PC-3 (cell line): Measurements from ENCODE around the gene CERT1. TPM values are rescaled to one million over a fixed set of nuclear protein-coding genes. Genes with fewer than 3 reads are reported as not detected.
A peak's percentile ranks its signal among the peaks of the same experiment; 100 is the strongest.
"Not testable (repeated sequence)": the region's sequence is repeated elsewhere in the genome, so short reads cannot be mapped to it uniquely, and the experiment has no call there.

Experiments
- ATAC-seq: fragments of 200-7000 bp; cut with Tn5 transposase; 2 replicates; pipeline ENCODE4 v1.9.1; 2020; ENCODE audit warnings: mild to moderate bottlenecking, moderate library complexity
- BruUV-seq: library from RNA; stranded (reverse); fragments of 400-500 nt; replicated peaks from 2 replicates; lab custom pipeline; 2021; lab: Mats Ljungman, UMichigan
- CTCF ChIA-PET: fragments of 300-600 bp; sonication (Branson Sonifier 250); formaldehyde crosslinking; loops from one replicate; lab custom pipeline; 2022; ENCODE audit warnings: antibody characterized with exemption; lab: Charles Lee
- POLR2A ChIA-PET: fragments of 300-600 bp; sonication (Branson Sonifier 250); formaldehyde crosslinking; loops from one replicate; lab custom pipeline; 2022; ENCODE audit warnings: antibody characterized with exemption; ENCODE audit not compliant: unreplicated experiment; lab: Charles Lee
- DNase-seq: peaks from one replicate; pipeline ENCODE4 v3.0.0-alpha.2; 2015
- H2AFZ ChIP-seq: fragments of 300-600 bp; sonication (generic); 2 replicates; pipeline ENCODE4 v1.6.0; 2016; ENCODE audit warnings: antibody characterized with exemption, low read length
- H3F3A ChIP-seq: fragments of 300-600 bp; sonication (generic); one replicate; pipeline ENCODE4 v1.6.0; 2017; ENCODE audit warnings: antibody characterized with exemption, low read length, control low read depth, mild to moderate bottlenecking; ENCODE audit not compliant: unreplicated experiment
- H3K27ac ChIP-seq: fragments of 300-600 bp; sonication (generic); 2 replicates; pipeline ENCODE4 v1.5.1; 2016; ENCODE audit warnings: mild to moderate bottlenecking, low read length
- H3K27me3 ChIP-seq: fragments of 300-600 bp; sonication (generic); 2 replicates; pipeline ENCODE4 v1.6.1; 2016; ENCODE audit warnings: low read length, mixed read lengths
- H3K36me3 ChIP-seq: fragments of 300-600 bp; sonication (generic); 2 replicates; pipeline ENCODE4 v1.6.1; 2016; ENCODE audit warnings: low read depth, mixed run types, low read length, mixed read lengths
- H3K4me1 ChIP-seq: fragments of 300-600 bp; sonication (generic); 2 replicates; pipeline ENCODE4 v1.5.1; 2016; ENCODE audit warnings: low read length; ENCODE audit not compliant: insufficient read depth
- H3K4me2 ChIP-seq: fragments of 300-600 bp; sonication (generic); 2 replicates; pipeline ENCODE4 v1.6.0; 2016; ENCODE audit warnings: low read length
- H3K4me3 ChIP-seq: fragments of 300-600 bp; sonication (generic); 2 replicates; pipeline ENCODE4 v1.5.1; 2016; ENCODE audit warnings: mild to moderate bottlenecking, low read length, mixed read lengths
- H3K79me2 ChIP-seq: fragments of 300-600 bp; sonication (generic); 2 replicates; pipeline ENCODE4 v1.6.1; 2017; ENCODE audit warnings: low read length, mixed read lengths
- H3K9ac ChIP-seq: fragments of 300-600 bp; sonication (generic); 2 replicates; pipeline ENCODE4 v1.6.0; 2016; ENCODE audit warnings: mild to moderate bottlenecking, low read length
- H3K9me2 ChIP-seq: fragments of 300-600 bp; sonication (generic); replicated peaks from 2 replicates; pipeline ENCODE4 v1.6.1; 2016; ENCODE audit warnings: mixed run types, low read length, mixed read lengths
- H3K9me3 ChIP-seq: fragments of 300-600 bp; sonication (generic); 2 replicates; pipeline ENCODE4 v1.6.1; 2016; ENCODE audit warnings: low read length, mixed read lengths
- H4K20me1 ChIP-seq: fragments of 300-600 bp; sonication (generic); 2 replicates; pipeline ENCODE4 v1.6.1; 2016; ENCODE audit warnings: low read length, mixed read lengths
- EZH2 ChIP-seq: fragments of 300-600 bp; sonication (generic); IDR thresholded peaks from one replicate; pipeline ENCODE4 v1.6.1; 2017; ENCODE audit warnings: antibody characterized with exemption, mild to moderate bottlenecking, low read length; ENCODE audit not compliant: unreplicated experiment
- EZH2phosphoT487 ChIP-seq: fragments of 300-600 bp; sonication (generic); IDR thresholded peaks from 2 replicates; pipeline ENCODE4 v1.6.1; 2018; ENCODE audit warnings: mild to moderate bottlenecking, antibody characterized with exemption, low read length, borderline replicate concordance
- intact Hi-C: fragments of 100-400 bp; cut with micrococcal nuclease; formaldehyde crosslinking; loops from 2 replicates; pipeline ENCODE4 v1.9.0; 2023
- total RNA-seq: library from RNA; depleted of rRNA; stranded (reverse); fragments of >200 nt; gene quantifications from 2 replicates; pipeline ENCODE4 v1.2.3, GENCODE V29; 2014
- TF ChIP-seq, protein P1 (sequence below): fragments of 300-600 bp; sonication (generic); conservative IDR thresholded peaks from 2 replicates; pipeline ENCODE4 v1.5.1; 2017; ENCODE audit warnings: antibody characterized with exemption, low read depth, mild to moderate bottlenecking, low read length

Gene CERT1
- total RNA-seq, 1 experiment from 2014 or later: 5.6 TPM

DNA sequence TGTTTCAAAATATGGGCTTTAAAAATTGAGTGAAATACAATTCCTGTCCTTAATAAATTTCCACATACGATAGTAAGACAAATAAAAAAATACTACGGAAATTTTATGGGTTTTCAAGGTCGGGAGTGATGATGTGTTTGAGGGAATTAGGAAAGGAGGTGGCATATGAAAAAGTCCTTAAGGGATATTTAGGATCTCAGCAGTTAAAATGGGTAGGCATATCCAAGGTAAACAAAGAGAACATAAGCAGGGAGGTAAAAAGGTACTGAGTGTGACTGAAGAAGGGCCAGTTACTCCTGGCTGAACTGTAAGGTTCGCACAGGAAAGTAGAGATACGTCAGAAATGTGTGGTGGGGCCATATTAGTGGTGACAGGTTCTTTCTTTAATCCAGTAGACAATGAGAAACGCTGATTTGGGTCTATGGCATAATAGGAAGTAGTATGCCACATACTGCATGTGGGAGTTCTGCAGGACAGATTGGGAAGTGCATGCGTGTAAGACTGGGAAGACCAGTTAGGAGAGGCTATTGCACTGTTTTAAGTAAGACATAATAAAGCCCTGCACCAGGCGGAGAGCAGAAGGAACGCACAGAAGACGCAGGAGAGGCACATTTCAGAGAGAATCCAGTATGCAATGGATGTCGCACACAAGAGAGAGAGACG is 175.3 kb downstream of the CERT1 start:
- ATAC-seq (peak; percentile 65), DNase-seq (peak; percentile 69)
- H3K79me2 ChIP-seq: peaks cover 40% of the 10 kb centered on the region
- TSS peak; percentile 96 for BruUV-seq
- peak overlapping the region; percentile 86 for H3K27ac ChIP-seq
- ChIA-PET CTCF (interaction anchor here (1.6 kb wide), 1 partner anchor 99 kb away, joined by 11 read pairs; the partner anchor contains the start of gene ANKRD31), POLR2A (no interaction called here)
- peak overlapping the region; percentile 92 for H3K4me2 ChIP-seq
- no peaks in the 10 kb centered on the region for H3F3A ChIP-seq
- peaks cover 27% of the 10 kb centered on the region for H3K4me1 ChIP-seq
- intact Hi-C loops: loop anchor here (1.0 to 5.0 kb wide), 5 partner anchors 15 to 345 kb away; partner anchors contain the start of genes CERT1, GCNT4 and POLK
- H3K4me3 ChIP-seq: peak overlapping the region; percentile 99
- H3K27me3 ChIP-seq: no peaks in the 10 kb centered on the region
- TF ChIP-seq EZH2phosphoT487: no peak
- TF ChIP-seq, protein P1, sequence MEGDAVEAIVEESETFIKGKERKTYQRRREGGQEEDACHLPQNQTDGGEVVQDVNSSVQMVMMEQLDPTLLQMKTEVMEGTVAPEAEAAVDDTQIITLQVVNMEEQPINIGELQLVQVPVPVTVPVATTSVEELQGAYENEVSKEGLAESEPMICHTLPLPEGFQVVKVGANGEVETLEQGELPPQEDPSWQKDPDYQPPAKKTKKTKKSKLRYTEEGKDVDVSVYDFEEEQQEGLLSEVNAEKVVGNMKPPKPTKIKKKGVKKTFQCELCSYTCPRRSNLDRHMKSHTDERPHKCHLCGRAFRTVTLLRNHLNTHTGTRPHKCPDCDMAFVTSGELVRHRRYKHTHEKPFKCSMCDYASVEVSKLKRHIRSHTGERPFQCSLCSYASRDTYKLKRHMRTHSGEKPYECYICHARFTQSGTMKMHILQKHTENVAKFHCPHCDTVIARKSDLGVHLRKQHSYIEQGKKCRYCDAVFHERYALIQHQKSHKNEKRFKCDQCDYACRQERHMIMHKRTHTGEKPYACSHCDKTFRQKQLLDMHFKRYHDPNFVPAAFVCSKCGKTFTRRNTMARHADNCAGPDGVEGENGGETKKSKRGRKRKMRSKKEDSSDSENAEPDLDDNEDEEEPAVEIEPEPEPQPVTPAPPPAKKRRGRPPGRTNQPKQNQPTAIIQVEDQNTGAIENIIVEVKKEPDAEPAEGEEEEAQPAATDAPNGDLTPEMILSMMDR: no peak; the same call in 1 of the 2 replicates
- no peak for TF ChIP-seq EZH2
- H4K20me1 ChIP-seq: peaks cover 23% of the 10 kb centered on the region
- no peaks in the 10 kb centered on the region for H3K9me3 ChIP-seq
- no peaks in the 10 kb centered on the region for H3K36me3 ChIP-seq
- peak overlapping the region; percentile 90 for H2AFZ ChIP-seq
- H3K9me2 ChIP-seq: no peaks in the 10 kb centered on the region
- H3K9ac ChIP-seq: peak overlapping the region; percentile 84

DNA sequence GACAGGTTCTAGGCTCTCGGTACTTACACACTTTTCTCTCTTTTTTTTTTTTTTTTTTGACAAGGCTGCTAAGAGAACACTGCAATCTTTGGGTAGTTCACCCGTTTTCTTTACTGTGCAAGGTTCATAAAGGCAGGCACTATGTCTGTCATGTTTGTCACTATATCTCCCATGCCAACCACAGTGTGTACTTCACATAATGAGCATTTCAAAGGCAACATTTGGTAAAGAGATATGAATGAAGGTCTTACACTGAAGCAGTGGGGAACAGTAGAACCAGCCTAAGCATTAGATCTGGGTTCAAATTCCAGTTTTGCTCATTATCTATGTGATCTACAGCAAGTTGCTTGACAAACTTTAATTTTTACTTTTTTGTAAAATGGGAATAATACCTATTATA is 175.9 kb downstream of the CERT1 start:
- Histone ChIP-seq H3F3A (no peaks in the 10 kb centered on the region), H4K20me1 (peaks cover 21% of the 10 kb centered on the region), H3K27ac (no peak overlapping the region), H3K9me3 (no peaks in the 10 kb centered on the region), H3K27me3 (no peaks in the 10 kb centered on the region), H3K9me2 (no peaks in the 10 kb centered on the region), H3K36me3 (no peaks in the 10 kb centered on the region), H3K4me3 (no peak overlapping the region), H3K9ac (no peak overlapping the region; the same call in 1 of the 2 replicates), H3K4me2 (no peak overlapping the region), H3K4me1 (peaks cover 22% of the 10 kb centered on the region), H2AFZ (no peak overlapping the region), H3K79me2 (peaks cover 34% of the 10 kb centered on the region)
- intact Hi-C loops: loop anchor here (5.0 kb wide), 1 partner anchor 283 kb away; the partner anchor contains the start of gene GCNT4
- DNase-seq: no peak
- ATAC-seq: no peak
- ChIA-PET CTCF (no interaction called here), POLR2A (no interaction called here)
- BruUV-seq: no TSS peak
- TF ChIP-seq EZH2 (no peak), EZH2phosphoT487 (no peak)
- TF ChIP-seq, protein P1: no peak

DNA sequence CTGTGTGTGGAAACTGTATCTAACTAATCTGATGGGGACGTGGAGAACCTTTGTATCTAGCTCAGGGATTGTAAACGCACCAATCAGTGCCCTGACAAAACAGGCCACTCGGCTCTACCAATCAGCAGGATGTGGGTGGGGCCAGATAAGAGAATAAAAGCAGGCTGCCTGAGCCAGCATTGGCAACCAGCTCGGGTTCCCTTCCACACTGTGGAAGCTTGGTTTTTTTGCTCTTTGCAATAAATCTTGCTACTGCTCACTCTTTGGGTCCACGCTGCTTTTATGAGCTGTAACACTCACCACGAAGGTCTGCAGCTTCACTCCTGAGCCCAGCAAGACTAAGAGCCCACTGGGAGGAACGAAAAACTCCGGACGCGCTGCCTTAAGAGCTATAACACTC is 177.0 kb downstream of the CERT1 start:
- H3K4me2 ChIP-seq, H3K9me3 ChIP-seq, CTCF ChIA-PET, BruUV-seq, DNase-seq, H2AFZ ChIP-seq, ATAC-seq, H3K27me3 ChIP-seq, H3F3A ChIP-seq, H3K4me3 ChIP-seq, H3K9me2 ChIP-seq, POLR2A ChIA-PET, H3K36me3 ChIP-seq, H3K9ac ChIP-seq, H3K27ac ChIP-seq, intact Hi-C loops: not testable (repeated sequence)
- Histone ChIP-seq H3K4me1 (peaks cover 12% of the 10 kb centered on the region), H3K79me2 (peaks cover 24% of the 10 kb centered on the region), H4K20me1 (peaks cover 11% of the 10 kb centered on the region; the same call in 1 of the 2 replicates)

DNA sequence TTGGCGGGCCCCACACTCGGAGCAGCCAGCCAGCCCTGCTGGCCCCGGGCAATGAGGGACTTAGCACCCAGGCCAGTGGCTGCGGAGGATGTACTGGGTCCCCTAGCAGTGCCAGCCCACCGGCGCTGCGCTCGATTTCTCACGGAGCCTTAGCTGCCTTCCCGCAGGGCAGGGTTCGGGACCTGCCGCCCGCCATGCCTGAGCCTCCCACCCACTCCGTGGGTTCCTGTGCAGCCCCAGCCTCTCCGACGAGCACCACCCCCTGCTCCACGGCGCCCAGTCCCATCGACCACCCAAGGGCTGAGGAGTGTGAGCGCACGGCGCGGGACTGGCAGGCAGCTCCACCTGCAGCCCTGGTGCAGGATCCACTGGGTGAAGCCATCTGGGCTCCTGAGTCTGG is 177.7 kb downstream of the CERT1 start:
- intact Hi-C loops, DNase-seq, H2AFZ ChIP-seq, H3K9me3 ChIP-seq, H3K9ac ChIP-seq, H3K4me1 ChIP-seq, H4K20me1 ChIP-seq, CTCF ChIA-PET, H3K36me3 ChIP-seq, H3K27ac ChIP-seq, BruUV-seq, H3K4me2 ChIP-seq, H3K27me3 ChIP-seq, H3F3A ChIP-seq, ATAC-seq, H3K4me3 ChIP-seq, POLR2A ChIA-PET, H3K9me2 ChIP-seq: not testable (repeated sequence)
- H3K79me2 ChIP-seq: peaks cover 17% of the 10 kb centered on the region
